ENCODE results near the gene APBA2. TPM values are rescaled to one million over a fixed set of nuclear protein-coding genes. Genes with fewer than 3 reads are reported as not detected.

The APBA2 gene
- polyA plus RNA-seq, 1 donor (not counting 4 experiments of a cell fraction or from before 2014, with no cell fraction given) = 5.5 TPM

- Histone ChIP-seq H4K20me1 (ENCODE audit: control insufficient read depth, extremely low read depth, insufficient read depth, low read length) (no peaks in the 10 kb centered on the region), H3K36me3 (ENCODE audit: control insufficient read depth in 2 of 2, extremely low read depth in 1 of 2, insufficient read depth in 2 of 2, low read length in 2 of 2) (no peaks in the 10 kb centered on the region), H3K27ac (ENCODE audit: control insufficient read depth, insufficient read depth, low read length) (no peak overlapping the region), H3K9me1 (ENCODE audit: control insufficient read depth, extremely low read depth, insufficient read depth, low read length) (no peaks in the 10 kb centered on the region), H3K9me3 (ENCODE audit: control insufficient read depth, low read depth, low read length) (no peaks in the 10 kb centered on the region), H3K4me3 (ENCODE audit: control insufficient read depth in 2 of 3, extremely low read depth in 1 of 3, insufficient read depth in 2 of 3, low read depth in 1 of 3, low read length in 3 of 3) (no peak overlapping the region), H3K4me1 (ENCODE audit: control insufficient read depth, extremely low read depth, insufficient read depth, low read length) (no peaks in the 10 kb centered on the region), H3K79me2 (ENCODE audit: control insufficient read depth, insufficient read depth, low read length) (no peaks in the 10 kb centered on the region), H3K4me2 (ENCODE audit: control insufficient read depth, extremely low read depth, insufficient read depth, low read depth, low read length) (no peak overlapping the region), H2AFZ (ENCODE audit: control insufficient read depth, low read length) (no peak overlapping the region), H3K27me3 (ENCODE audit: control insufficient read depth, extremely low read depth, insufficient read depth, low read length) (no peaks in the 10 kb centered on the region), H3K9ac (ENCODE audit: control insufficient read depth, extremely low read depth, insufficient read depth, low read length) (no peak overlapping the region)
- TF ChIP-seq CTCF (optimal IDR thresholded peaks at IDR 0.05 in 1 of 3, IDR thresholded peaks at IDR 0.05 in 1 of 3, conservative IDR thresholded peaks at IDR 0.05 in 1 of 3; ENCODE audit: extremely low read depth in 1 of 3, insufficient read depth in 2 of 3, low read length in 3 of 3) = no peak
- TF ChIP-seq EZH2 (IDR thresholded peaks at IDR 0.05; ENCODE audit: low read length) = no peak
- DNase-seq (ENCODE audit: low read depth, low spot score) (no peak), FAIRE-seq (no peak)
- dilution Hi-C loops (cut with MboI; ENCODE audit: extremely low pct_ligation_motif_present, low sequenced_read_pairs) = no loop called here
Observed at GRCh38 chr15:29127506-29128430, 242.0 kb downstream of the APBA2 start.

GRCh38 chr15:29128671-29129070 lies 242.9 kb downstream of the APBA2 start:
- Histone ChIP-seq H3K9me1 (ENCODE audit: control insufficient read depth, extremely low read depth, insufficient read depth, low read length) (no peaks in the 10 kb centered on the region), H3K79me2 (ENCODE audit: control insufficient read depth, insufficient read depth, low read length) (no peaks in the 10 kb centered on the region), H3K36me3 (ENCODE audit: control insufficient read depth in 2 of 2, extremely low read depth in 1 of 2, insufficient read depth in 2 of 2, low read length in 2 of 2) (no peaks in the 10 kb centered on the region), H3K4me3 (ENCODE audit: control insufficient read depth in 2 of 3, extremely low read depth in 1 of 3, insufficient read depth in 2 of 3, low read depth in 1 of 3, low read length in 3 of 3) (no peak overlapping the region), H3K9ac (ENCODE audit: control insufficient read depth, extremely low read depth, insufficient read depth, low read length) (no peak overlapping the region), H3K4me2 (ENCODE audit: control insufficient read depth, extremely low read depth, insufficient read depth, low read depth, low read length) (no peak overlapping the region), H3K27ac (ENCODE audit: control insufficient read depth, insufficient read depth, low read length) (no peak overlapping the region), H3K4me1 (ENCODE audit: control insufficient read depth, extremely low read depth, insufficient read depth, low read length) (no peaks in the 10 kb centered on the region), H2AFZ (ENCODE audit: control insufficient read depth, low read length) (no peak overlapping the region), H3K9me3 (ENCODE audit: control insufficient read depth, low read depth, low read length) (no peaks in the 10 kb centered on the region), H4K20me1 (ENCODE audit: control insufficient read depth, extremely low read depth, insufficient read depth, low read length) (no peaks in the 10 kb centered on the region), H3K27me3 (ENCODE audit: control insufficient read depth, extremely low read depth, insufficient read depth, low read length) (no peaks in the 10 kb centered on the region)
- dilution Hi-C loops (cut with MboI; ENCODE audit: extremely low pct_ligation_motif_present, low sequenced_read_pairs) = no loop called here
- TF ChIP-seq CTCF (optimal IDR thresholded peaks at IDR 0.05 in 1 of 3, IDR thresholded peaks at IDR 0.05 in 1 of 3, conservative IDR thresholded peaks at IDR 0.05 in 1 of 3; ENCODE audit: extremely low read depth in 1 of 3, insufficient read depth in 2 of 3, low read length in 3 of 3) = no peak
- no peak for TF ChIP-seq EZH2 (IDR thresholded peaks at IDR 0.05; ENCODE audit: low read length)
- no peak for DNase-seq (ENCODE audit: low read depth, low spot score)
- no peak for FAIRE-seq
